ENCODE data around the gene AGRP.

Gene AGRP

GRCh38 chr16:67445126-67445426 lies 38.3 kb downstream of the AGRP start:
- DNase-seq = no peak

GRCh38 chr16:67444259-67445125 lies 38.9 kb downstream of the AGRP start:
- no peak for DNase-seq

GRCh38 chr16:67443265-67443664 lies 40.1 kb downstream of the AGRP start:
- DNase-seq = no peak

- no peak for DNase-seq
Measured at GRCh38 chr16:67442581-67443255, 40.6 kb downstream of the AGRP start.

- no peak for DNase-seq
Measured at GRCh38 chr16:67441907-67442306, 41.4 kb downstream of the AGRP start.

- no peak for DNase-seq
Measured at GRCh38 chr16:67441271-67441753, 42.0 kb downstream of the AGRP start.

GRCh38 chr16:67438824-67439393 lies 44.4 kb downstream of the AGRP start:
- DNase-seq = no peak

GRCh38 chr16:67438098-67438791 lies 45.1 kb downstream of the AGRP start:
- DNase-seq = no peak

- no peak for DNase-seq
Measured at GRCh38 chr16:67437513-67437912, 45.8 kb downstream of the AGRP start.

GRCh38 chr16:67436640-67437193 lies 46.6 kb downstream of the AGRP start:
- DNase-seq = no peak

- DNase-seq = no peak
Measured at GRCh38 chr16:67435758-67436164, 47.6 kb downstream of the AGRP start.

GRCh38 chr16:67433131-67433719 lies 50.1 kb downstream of the AGRP start:
- DNase-seq = no peak
